GM12878 (cell line): ENCODE results near the gene NTRK3. TPM values are rescaled to one million over a fixed set of nuclear protein-coding genes. Genes with fewer than 3 reads are reported as not detected.

Source experiments
- ATAC-seq: fragments of 200-7000 bp; cut with Tn5 transposase; 3 replicates; pipeline ENCODE4 v1.9.1; 2020; ENCODE audit warnings: mild to moderate bottlenecking, moderate library complexity
- BruUV-seq: library from RNA; stranded (reverse); fragments of 400-500 nt; replicated peaks from 2 replicates; lab custom pipeline; 2021; lab: Mats Ljungman, UMichigan
- CTCF ChIA-PET: fragments of 300-600 bp; sonication (Branson Sonifier 250); formaldehyde crosslinking; extraction: SDS; loops from one replicate; lab custom pipeline; 2021; ENCODE audit warnings: inconsistent platforms; lab: Yijun Ruan, JAX
- POLR2A ChIA-PET: fragments of 350-600 bp; formaldehyde crosslinking; extraction: SDS; loops from one replicate; lab custom pipeline; 2021; ENCODE audit warnings: inconsistent platforms; lab: Charles Lee
- RAD21 ChIA-PET: fragments of 300-600 bp; sonication (Branson Sonifier 250); formaldehyde crosslinking; loops from one replicate; lab custom pipeline; 2023; ENCODE audit warnings: antibody characterized with exemption; ENCODE audit not compliant: unreplicated experiment; lab: Charles Lee
- SMC1A ChIA-PET: fragments of 300-600 bp; sonication (Branson Sonifier 250); formaldehyde crosslinking; loops from one replicate; lab custom pipeline; 2023; ENCODE audit not compliant: unreplicated experiment, uncharacterized antibody; lab: Charles Lee
- DNase-seq: peaks from one replicate; pipeline ENCODE4 v3.0.0-alpha.2; 2011; ENCODE audit warnings: low read depth, low spot score
- FAIRE-seq: peaks from 3 replicates; lab custom pipeline; 2011; peaks lifted over from hg19 to GRCh38; lab: Jason Lieb, UNC
- H2AFZ ChIP-seq: 2 replicates; pipeline ENCODE4 v1.6.0; 2011; ENCODE audit warnings: low read depth, low read length, control low read depth; ENCODE audit not compliant: control insufficient read depth
- H3K27ac ChIP-seq: 2 replicates; pipeline ENCODE4 v1.5.1; 2011; ENCODE audit warnings: control low read depth; ENCODE audit not compliant: control insufficient read depth, insufficient read depth
- H3K27me3 ChIP-seq, 2 experiments: replicated peaks in 1 of 2; 2 replicates each; pipeline versions ENCODE4 v1.6.0 to v1.6.1; 2011; ENCODE audit warnings: low read length in 1 of 2; ENCODE audit not compliant: control insufficient read depth in 2 of 2, insufficient read depth in 2 of 2
- H3K36me3 ChIP-seq, 2 experiments: 2 replicates each; pipeline ENCODE4 v1.5.1; 2011; ENCODE audit warnings: low read length in 1 of 2; ENCODE audit not compliant: control insufficient read depth in 2 of 2, insufficient read depth in 2 of 2
- H3K4me1 ChIP-seq: 2 replicates; pipeline ENCODE4 v1.6.1; 2011; ENCODE audit warnings: mild to moderate bottlenecking, low read length, moderate library complexity, mixed read lengths; ENCODE audit not compliant: control insufficient read depth, insufficient read depth
- H3K4me2 ChIP-seq: 2 replicates; pipeline ENCODE4 v1.6.0; 2011; ENCODE audit warnings: control low read depth; ENCODE audit not compliant: control insufficient read depth, insufficient read depth
- H3K4me3 ChIP-seq: fragments of 200-600 bp; sonication (generic); 2 replicates; pipeline ENCODE4 v1.5.1; 2016
- H3K79me2 ChIP-seq: 2 replicates; pipeline ENCODE4 v1.6.0; 2011; ENCODE audit warnings: low read length; ENCODE audit not compliant: control insufficient read depth, insufficient read depth
- H3K9ac ChIP-seq: 2 replicates; pipeline ENCODE4 v1.8.0; 2011; ENCODE audit warnings: low read length, control low read depth, mixed read lengths; ENCODE audit not compliant: control insufficient read depth, insufficient read depth
- H3K9me3 ChIP-seq: replicated peaks from 3 replicates; pipeline ENCODE4 v1.5.1; 2011; ENCODE audit warnings: mild to moderate bottlenecking, low read length; ENCODE audit not compliant: control insufficient read depth, insufficient read depth
- H4K20me1 ChIP-seq: 2 replicates; pipeline ENCODE4 v1.6.0; 2011; ENCODE audit not compliant: control insufficient read depth, insufficient read depth
- BHLHE40 ChIP-seq, 2 experiments: fragments of 450-650 bp in 1 of 2; IDR thresholded peaks; 2 replicates each; pipeline ENCODE4 v1.6.1; 2011 to 2017; ENCODE audit warnings: low read depth in 2 of 2, borderline replicate concordance in 1 of 2, improper control_type of control experiment in 1 of 2, low read length in 1 of 2, mild to moderate bottlenecking in 1 of 2
- CBX3 ChIP-seq: fragments of 200-600 bp; sonication (generic); IDR thresholded peaks from 2 replicates; pipeline ENCODE4 v1.6.1; 2016; ENCODE audit warnings: low read depth, borderline replicate concordance
- DPF2 ChIP-seq: fragments of 450-650 bp; IDR thresholded peaks from 2 replicates; pipeline ENCODE4 v1.6.1; 2017; ENCODE audit warnings: mild to moderate bottlenecking
- EED ChIP-seq: sonication (generic); IDR thresholded peaks from 2 replicates; pipeline ENCODE4 v1.6.1; 2016; ENCODE audit warnings: antibody characterized with exemption, low read depth
- NRF1 ChIP-seq: conservative IDR thresholded peaks from 2 replicates; pipeline ENCODE4 v1.6.1; 2011; ENCODE audit warnings: mild to moderate bottlenecking, low read depth, low read length, improper control_type of control experiment
- PKNOX1 ChIP-seq: fragments of 450-650 bp; IDR thresholded peaks from 2 replicates; pipeline ENCODE4 v1.6.1; 2016; ENCODE audit warnings: mild to moderate bottlenecking
- PML ChIP-seq: IDR thresholded peaks from 2 replicates; pipeline ENCODE4 v1.6.1; 2012; ENCODE audit warnings: low read length, inconsistent platforms
- POLR2A ChIP-seq: IDR thresholded peaks from 2 replicates; pipeline ENCODE4 v1.6.1; 2011; ENCODE audit warnings: low read depth, mild to moderate bottlenecking, low read length
- POU2F2 ChIP-seq: IDR thresholded peaks from 3 replicates; pipeline ENCODE4 v1.6.1; 2011; ENCODE audit warnings: low read depth, mild to moderate bottlenecking, low read length, borderline replicate concordance
- SKIL ChIP-seq: fragments of 450-650 bp; IDR thresholded peaks from 2 replicates; pipeline ENCODE4 v1.6.1; 2017; ENCODE audit warnings: mild to moderate bottlenecking, low read depth, inconsistent platforms; ENCODE audit not compliant: poor library complexity, severe bottlenecking
- SMAD1 ChIP-seq: fragments of 450-650 bp; IDR thresholded peaks from 2 replicates; pipeline ENCODE4 v1.6.1; 2018; ENCODE audit warnings: mild to moderate bottlenecking, low read depth; ENCODE audit not compliant: partially characterized antibody
- WGBS: methylation state at CpG from one replicate; pipeline ENCODE4 v1.1.6; 2016; ENCODE audit warnings: low lambda C conversion rate; ENCODE audit not compliant: insufficient replicate concordance, insufficient coverage; ENCODE audit errors: missing lambda C conversion rate; 5-methylcytosine and 5-hydroxymethylcytosine counted together
- in situ Hi-C: fragments of 300-500 bp; cut with MboI; formaldehyde crosslinking; loops from 9 replicates; pipeline ENCODE4 v1.14.3; 2018; ENCODE audit warnings: mixed read lengths
- intact Hi-C: fragments of 100-400 bp; cut with micrococcal nuclease; formaldehyde crosslinking; loops from one replicate; pipeline ENCODE4 v1.14.2; 2022; ENCODE audit not compliant: unreplicated experiment
- polyA plus RNA-seq, 11 experiments: library from polyadenylated mRNA; depleted of rRNA in 4 of 11; unstranded in 6 of 11; stranded (reverse) in 5 of 11; fragments of >200 nt; fragmentation: Nextera tagmentation in 4 of 11; fragmentation: Illumina TruSeq in 1 of 11; extraction: Ambion mirVana in 4 of 11; extraction: Trizol in 1 of 11; gene quantifications; 1 replicate in 1 of 11; 2 replicates in 10 of 11; pipeline versions ENCODE4 v1.2.1 to v1.2.3, GENCODE V29; 2011 to 2016; ENCODE audit warnings: inconsistent platforms in 2 of 11, missing spikeins in 2 of 11, low read depth in 1 of 11
- total RNA-seq, 4 experiments: library from RNA; depleted of rRNA in 3 of 4; stranded (reverse); fragments of >200 nt in 3 of 4; fragmentation: Illumina TruSeq in 1 of 4; extraction: Trizol in 1 of 4; gene quantifications; 2 replicates each; pipeline versions ENCODE4 v1.2.1 to v1.2.3, GENCODE V29; 2013 to 2021
- TF ChIP-seq, protein P1 (sequence below): IDR thresholded peaks from 2 replicates; pipeline ENCODE4 v1.6.1; 2011; ENCODE audit warnings: borderline replicate concordance, low read depth, mild to moderate bottlenecking, moderate library complexity, mixed read lengths, low read length; ENCODE audit not compliant: insufficient read depth; ENCODE audit errors: extremely low read length
- TF ChIP-seq, protein P2 (sequence below): fragments of 450-650 bp; IDR thresholded peaks from 2 replicates; pipeline ENCODE4 v1.6.1; 2016; ENCODE audit warnings: mild to moderate bottlenecking

The NTRK3 gene
- total and polyA plus RNA-seq, 10 of the 15 experiments (the other 5 are each of a cell fraction or from before 2014, with no cell fraction given): not detected

GRCh38 chr15:88049506-88049905 lies 207.0 kb downstream of the NTRK3 start:
- FAIRE-seq (no peak), DNase-seq (no peak), ATAC-seq (no peak)
- Histone ChIP-seq H3K27ac (no peak overlapping the region), H3K4me1 (no peaks in the 10 kb centered on the region), H3K9me3 (no peaks in the 10 kb centered on the region), H3K36me3 (no peaks in the 10 kb centered on the region), H3K79me2 (no peaks in the 10 kb centered on the region), H3K27me3 (no peaks in the 10 kb centered on the region; a peak in 1 of 4 replicates), H3K9ac (no peak overlapping the region), H4K20me1 (no peaks in the 10 kb centered on the region), H3K4me3 (no peak overlapping the region), H3K4me2 (no peak overlapping the region), H2AFZ (no peak overlapping the region)
- SMC1A ChIA-PET: no interaction called here
- WGBS: 0% methylated on average over 1 of the region's 1 CpG
- POLR2A ChIA-PET: no interaction called here
- TF ChIP-seq EED (no peak), POU2F2 (peak; percentile 53; the same call in 1 of the 3 replicates), SMAD1 (no peak)
- RAD21 ChIA-PET: no interaction called here
- intact Hi-C loops: no loop called here
- in situ Hi-C loops: no loop called here
- CTCF ChIA-PET: no interaction called here
- BruUV-seq: no TSS peak

DNA sequence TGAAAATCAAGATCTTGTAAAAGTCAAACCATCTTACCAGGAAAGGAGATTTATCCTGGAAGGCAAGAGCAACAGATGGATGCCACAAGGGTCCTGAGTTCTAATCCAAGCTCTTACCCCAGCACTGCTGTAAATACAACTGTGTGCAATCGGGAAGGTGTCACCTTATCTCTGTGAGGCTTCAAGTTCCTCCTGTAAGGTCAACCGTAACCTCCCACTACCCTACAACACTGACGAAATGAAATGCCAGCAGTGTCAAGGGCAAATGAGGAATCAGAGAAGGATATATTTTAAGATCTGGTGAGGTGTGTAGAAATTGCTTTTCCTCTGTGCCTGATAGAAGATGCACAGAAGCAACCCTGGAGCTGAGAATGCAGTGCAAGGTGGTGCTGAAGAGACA lies 207.8 kb downstream of the NTRK3 start:
- H3K27me3 ChIP-seq: no peaks in the 10 kb centered on the region; a peak in 1 of 4 replicates
- H3K27ac ChIP-seq: no peak overlapping the region
- in situ Hi-C loops: no loop called here
- FAIRE-seq (no peak), DNase-seq (no peak), ATAC-seq (no peak)
- H3K9ac ChIP-seq: no peak overlapping the region
- no peaks in the 10 kb centered on the region for H3K4me1 ChIP-seq
- POLR2A ChIA-PET: no interaction called here
- no peaks in the 10 kb centered on the region for H3K36me3 ChIP-seq
- no peak overlapping the region for H3K4me2 ChIP-seq
- CTCF ChIA-PET: no interaction called here
- no peaks in the 10 kb centered on the region for H3K79me2 ChIP-seq
- SMC1A ChIA-PET: no interaction called here
- no peaks in the 10 kb centered on the region for H3K9me3 ChIP-seq
- no peak overlapping the region for H2AFZ ChIP-seq
- no peaks in the 10 kb centered on the region for H4K20me1 ChIP-seq
- 33% methylated on average over 3 of the region's 3 CpGs for WGBS
- BruUV-seq: no TSS peak
- H3K4me3 ChIP-seq: no peak overlapping the region
- intact Hi-C loops: no loop called here
- RAD21 ChIA-PET: no interaction called here
- TF ChIP-seq, protein P1, sequence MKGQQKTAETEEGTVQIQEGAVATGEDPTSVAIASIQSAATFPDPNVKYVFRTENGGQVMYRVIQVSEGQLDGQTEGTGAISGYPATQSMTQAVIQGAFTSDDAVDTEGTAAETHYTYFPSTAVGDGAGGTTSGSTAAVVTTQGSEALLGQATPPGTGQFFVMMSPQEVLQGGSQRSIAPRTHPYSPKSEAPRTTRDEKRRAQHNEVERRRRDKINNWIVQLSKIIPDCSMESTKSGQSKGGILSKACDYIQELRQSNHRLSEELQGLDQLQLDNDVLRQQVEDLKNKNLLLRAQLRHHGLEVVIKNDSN: no peak
- no peak for TF ChIP-seq DPF2
- TF ChIP-seq POLR2A: no peak
- no peak for TF ChIP-seq PKNOX1
- no peak for TF ChIP-seq BHLHE40 (IDR thresholded peaks at IDR 0.05; ENCODE audit: borderline replicate concordance in 1 of 2, low read depth in 2 of 2, low read length in 1 of 2)
- no peak for TF ChIP-seq CBX3
- TF ChIP-seq SKIL: no peak
- TF ChIP-seq NRF1: no peak
- TF ChIP-seq, protein P2, sequence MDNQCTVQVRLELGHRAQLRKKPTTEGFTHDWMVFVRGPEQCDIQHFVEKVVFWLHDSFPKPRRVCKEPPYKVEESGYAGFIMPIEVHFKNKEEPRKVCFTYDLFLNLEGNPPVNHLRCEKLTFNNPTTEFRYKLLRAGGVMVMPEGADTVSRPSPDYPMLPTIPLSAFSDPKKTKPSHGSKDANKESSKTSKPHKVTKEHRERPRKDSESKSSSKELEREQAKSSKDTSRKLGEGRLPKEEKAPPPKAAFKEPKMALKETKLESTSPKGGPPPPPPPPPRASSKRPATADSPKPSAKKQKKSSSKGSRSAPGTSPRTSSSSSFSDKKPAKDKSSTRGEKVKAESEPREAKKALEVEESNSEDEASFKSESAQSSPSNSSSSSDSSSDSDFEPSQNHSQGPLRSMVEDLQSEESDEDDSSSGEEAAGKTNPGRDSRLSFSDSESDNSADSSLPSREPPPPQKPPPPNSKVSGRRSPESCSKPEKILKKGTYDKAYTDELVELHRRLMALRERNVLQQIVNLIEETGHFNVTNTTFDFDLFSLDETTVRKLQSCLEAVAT: no peak
- TF ChIP-seq PML: no peak
